Measurements from ENCODE around the gene KCNC3. TPM values are rescaled to one million over a fixed set of nuclear protein-coding genes. Genes with fewer than 3 reads are reported as not detected.

Gene KCNC3
- total and polyA plus RNA-seq, 10 of the 15 experiments (the other 5 are each of a cell fraction or from before 2014, with no cell fraction given) = 0.08 to 3.8 (median 0.44) TPM; not detected in 2

DNA sequence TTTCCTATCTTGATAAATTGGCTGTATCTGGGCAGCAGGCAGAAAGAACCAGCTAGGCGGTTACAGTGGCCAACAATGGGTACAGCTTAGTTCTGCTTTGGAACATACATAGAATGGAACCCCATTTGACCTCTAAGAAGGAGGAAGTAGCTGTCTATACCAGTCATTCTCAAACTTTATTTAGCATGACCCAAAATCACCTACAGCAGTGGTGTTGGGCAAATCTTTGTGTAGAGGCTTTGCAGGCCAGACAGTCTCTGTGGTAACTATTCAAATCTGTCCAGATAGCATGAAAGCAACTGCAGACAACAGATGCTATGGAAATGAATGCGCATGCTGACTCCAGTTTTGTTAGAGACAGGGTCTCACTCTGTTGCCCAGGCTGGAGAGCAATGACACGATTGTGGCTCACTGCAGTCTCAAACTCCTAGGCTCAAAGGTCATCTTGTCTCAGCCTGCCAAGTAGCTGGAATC, 12.0 kb upstream of the KCNC3 start (continued):
- TF ChIP-seq PRDM15 (CRISPR knock-in tag; IDR thresholded peaks at IDR 0.05) = no peak
- peak; percentile 41; the same call in 1 of the 2 replicates for TF ChIP-seq PML (IDR thresholded peaks at IDR 0.05; ENCODE audit: low read length)
- no peak for TF ChIP-seq NFYB (IDR thresholded peaks at IDR 0.05; ENCODE audit: insufficient read depth, low read depth, low read length)
- TF ChIP-seq BMI1 (IDR thresholded peaks at IDR 0.05; ENCODE audit: borderline replicate concordance) = no peak; the same call in 1 of the 2 replicates
- TF ChIP-seq RELA (IDR thresholded peaks at IDR 0.05; ENCODE audit: borderline replicate concordance, partially characterized antibody) = no peak
- TF ChIP-seq CEBPB (IDR thresholded peaks at IDR 0.05; ENCODE audit: borderline replicate concordance in 1 of 2, low read depth in 2 of 2, low read length in 2 of 2) = no peak
- TF ChIP-seq STAT3 (IDR thresholded peaks at IDR 0.05; ENCODE audit: low read depth, low read length) = 0 out of 2 replicates have a peak, but pooled peaks have one; percentile 62
- no peak for TF ChIP-seq EZH2 (IDR thresholded peaks at IDR 0.05; ENCODE audit: borderline replicate concordance, control insufficient read depth, low read depth, low read length)
- TF ChIP-seq, protein P1, sequence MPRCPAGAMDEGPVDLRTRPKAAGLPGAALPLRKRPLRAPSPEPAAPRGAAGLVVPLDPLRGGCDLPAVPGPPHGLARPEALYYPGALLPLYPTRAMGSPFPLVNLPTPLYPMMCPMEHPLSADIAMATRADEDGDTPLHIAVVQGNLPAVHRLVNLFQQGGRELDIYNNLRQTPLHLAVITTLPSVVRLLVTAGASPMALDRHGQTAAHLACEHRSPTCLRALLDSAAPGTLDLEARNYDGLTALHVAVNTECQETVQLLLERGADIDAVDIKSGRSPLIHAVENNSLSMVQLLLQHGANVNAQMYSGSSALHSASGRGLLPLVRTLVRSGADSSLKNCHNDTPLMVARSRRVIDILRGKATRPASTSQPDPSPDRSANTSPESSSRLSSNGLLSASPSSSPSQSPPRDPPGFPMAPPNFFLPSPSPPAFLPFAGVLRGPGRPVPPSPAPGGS (IDR thresholded peaks at IDR 0.05; ENCODE audit: borderline replicate concordance, insufficient read depth, low read depth, low read length, poor library complexity, severe bottlenecking) = no peak
- TF ChIP-seq, protein P2, sequence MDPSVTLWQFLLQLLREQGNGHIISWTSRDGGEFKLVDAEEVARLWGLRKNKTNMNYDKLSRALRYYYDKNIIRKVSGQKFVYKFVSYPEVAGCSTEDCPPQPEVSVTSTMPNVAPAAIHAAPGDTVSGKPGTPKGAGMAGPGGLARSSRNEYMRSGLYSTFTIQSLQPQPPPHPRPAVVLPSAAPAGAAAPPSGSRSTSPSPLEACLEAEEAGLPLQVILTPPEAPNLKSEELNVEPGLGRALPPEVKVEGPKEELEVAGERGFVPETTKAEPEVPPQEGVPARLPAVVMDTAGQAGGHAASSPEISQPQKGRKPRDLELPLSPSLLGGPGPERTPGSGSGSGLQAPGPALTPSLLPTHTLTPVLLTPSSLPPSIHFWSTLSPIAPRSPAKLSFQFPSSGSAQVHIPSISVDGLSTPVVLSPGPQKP (IDR thresholded peaks at IDR 0.05; ENCODE audit: low read depth, low read length) = no peak
- TF ChIP-seq RB1 (IDR thresholded peaks at IDR 0.05; ENCODE audit: borderline replicate concordance) = no peak
- no peak; the same call in 1 of the 2 replicates for TF ChIP-seq BACH1 (IDR thresholded peaks at IDR 0.05; ENCODE audit: borderline replicate concordance)
- peak; percentile 19 to 44; a peak in 2 of 4 replicates for TF ChIP-seq BHLHE40 (IDR thresholded peaks at IDR 0.05; ENCODE audit: borderline replicate concordance in 1 of 2, low read depth in 2 of 2, low read length in 1 of 2)
- 0 out of 2 replicates have a peak, but pooled peaks have one; percentile 23 for TF ChIP-seq POLR2AphosphoS2 (IDR thresholded peaks at IDR 0.05; ENCODE audit: low read depth, low read length)
- TF ChIP-seq CBFB (IDR thresholded peaks at IDR 0.05; ENCODE audit: low read depth) = peak; percentile 22; the same call in 1 of the 2 replicates
- TF ChIP-seq LARP7 (IDR thresholded peaks at IDR 0.05) = no peak
- TF ChIP-seq SIN3A (IDR thresholded peaks at IDR 0.05; ENCODE audit: low read depth, low read length) = no peak
- TF ChIP-seq USF1 (IDR thresholded peaks at IDR 0.05; ENCODE audit: borderline replicate concordance, extremely low read length, insufficient read depth, low read depth, low read length) = no peak
- peak; percentile 30; the same call in 1 of the 2 replicates for TF ChIP-seq BCL11A (IDR thresholded peaks at IDR 0.05; ENCODE audit: low read depth, low read length)
- no peak for TF ChIP-seq KLF5 (IDR thresholded peaks at IDR 0.05; ENCODE audit: partially characterized antibody)
- TF ChIP-seq JUND (IDR thresholded peaks at IDR 0.05; ENCODE audit: low read depth, low read length) = peak; percentile 4; the same call in 1 of the 2 replicates
- peak; percentile 86; the same call in 2 of the 3 replicates for TF ChIP-seq POU2F2 (IDR thresholded peaks at IDR 0.05; ENCODE audit: borderline replicate concordance, low read depth, low read length)
